Left ventricle myocardium inferior (tissue), 1 donor: ENCODE measurements around the gene DOCK3. TPM values are rescaled to one million over a fixed set of nuclear protein-coding genes. Genes with fewer than 3 reads are reported as not detected.

Source experiments
- DNase-seq: peaks from one replicate; pipeline ENCODE4 v3.0.0-alpha.2; 2020
- H3K27ac ChIP-seq: fragments of 200-600 bp; replicated peaks from 2 replicates; pipeline ENCODE4 v1.8.0; 2021
- H3K27me3 ChIP-seq: fragments of 200-600 bp; 2 replicates; pipeline ENCODE4 v1.8.0; 2021; ENCODE audit warnings: low read depth
- H3K36me3 ChIP-seq: fragments of 200-600 bp; 2 replicates; pipeline ENCODE4 v1.8.0; 2021
- H3K4me1 ChIP-seq: fragments of 200-600 bp; 2 replicates; pipeline ENCODE4 v1.8.0; 2021
- H3K4me3 ChIP-seq: fragments of 200-600 bp; 2 replicates; pipeline ENCODE4 v1.8.0; 2021; ENCODE audit warnings: mild to moderate bottlenecking, moderate library complexity
- H3K9me3 ChIP-seq: fragments of 200-600 bp; replicated peaks from 2 replicates; pipeline ENCODE4 v1.8.0; 2021
- intact Hi-C: fragments of 100-400 bp; cut with micrococcal nuclease; formaldehyde crosslinking; loops from one replicate; pipeline ENCODE4 v1.11.0; 2022
- total RNA-seq: library from RNA; stranded (reverse); fragmentation: NEBNext Ultra II Directional; extraction: Animal tissue kit (Norgen Biotek cat#: 25700); gene quantifications from one replicate; pipeline ENCODE4 v1.2.1, GENCODE V29; 2021
- TF ChIP-seq, protein P1 (sequence below): fragments of 200-600 bp; IDR thresholded peaks from 2 replicates; pipeline ENCODE4 v1.8.0; 2021; ENCODE audit warnings: antibody characterized with exemption, mild to moderate bottlenecking, borderline replicate concordance
- donor health status: DM: no; HTN: yes; CAD: no; lungs with severe emphysema.

The DOCK3 gene
- total RNA-seq, 1 donor from 2014 or later = 3.9 TPM

DNA sequence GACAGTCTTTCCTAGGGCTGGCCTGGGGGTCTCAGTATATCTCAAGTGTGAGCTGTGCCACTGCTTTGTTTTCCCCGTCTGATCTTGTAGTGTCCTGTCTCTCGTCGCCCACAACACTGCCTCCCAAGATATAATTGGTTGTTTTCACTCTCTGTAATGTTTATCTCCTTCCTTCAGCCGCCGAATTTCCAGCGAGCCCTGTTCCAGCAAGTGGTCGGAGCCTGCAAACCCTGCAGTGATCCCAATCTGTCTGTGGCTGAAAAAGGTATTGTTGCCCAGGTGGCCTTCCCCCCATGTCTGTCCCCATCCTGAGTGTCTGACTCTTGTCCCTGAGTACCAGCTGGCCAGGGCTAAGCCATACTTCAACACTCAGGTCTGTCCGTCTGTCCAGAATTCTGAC lies 700.8 kb downstream of the DOCK3 start:
- H3K27ac ChIP-seq = no peak overlapping the region
- H3K4me3 ChIP-seq = no peak overlapping the region
- H3K4me1 ChIP-seq = no peaks in the 10 kb centered on the region
- H3K36me3 ChIP-seq = no peaks in the 10 kb centered on the region
- no peaks in the 10 kb centered on the region for H3K27me3 ChIP-seq
- TF ChIP-seq, protein P1, sequence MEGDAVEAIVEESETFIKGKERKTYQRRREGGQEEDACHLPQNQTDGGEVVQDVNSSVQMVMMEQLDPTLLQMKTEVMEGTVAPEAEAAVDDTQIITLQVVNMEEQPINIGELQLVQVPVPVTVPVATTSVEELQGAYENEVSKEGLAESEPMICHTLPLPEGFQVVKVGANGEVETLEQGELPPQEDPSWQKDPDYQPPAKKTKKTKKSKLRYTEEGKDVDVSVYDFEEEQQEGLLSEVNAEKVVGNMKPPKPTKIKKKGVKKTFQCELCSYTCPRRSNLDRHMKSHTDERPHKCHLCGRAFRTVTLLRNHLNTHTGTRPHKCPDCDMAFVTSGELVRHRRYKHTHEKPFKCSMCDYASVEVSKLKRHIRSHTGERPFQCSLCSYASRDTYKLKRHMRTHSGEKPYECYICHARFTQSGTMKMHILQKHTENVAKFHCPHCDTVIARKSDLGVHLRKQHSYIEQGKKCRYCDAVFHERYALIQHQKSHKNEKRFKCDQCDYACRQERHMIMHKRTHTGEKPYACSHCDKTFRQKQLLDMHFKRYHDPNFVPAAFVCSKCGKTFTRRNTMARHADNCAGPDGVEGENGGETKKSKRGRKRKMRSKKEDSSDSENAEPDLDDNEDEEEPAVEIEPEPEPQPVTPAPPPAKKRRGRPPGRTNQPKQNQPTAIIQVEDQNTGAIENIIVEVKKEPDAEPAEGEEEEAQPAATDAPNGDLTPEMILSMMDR = no peak
- intact Hi-C loops = no loop called here
- no peak for DNase-seq
- H3K9me3 ChIP-seq = no peaks in the 10 kb centered on the region

DNA sequence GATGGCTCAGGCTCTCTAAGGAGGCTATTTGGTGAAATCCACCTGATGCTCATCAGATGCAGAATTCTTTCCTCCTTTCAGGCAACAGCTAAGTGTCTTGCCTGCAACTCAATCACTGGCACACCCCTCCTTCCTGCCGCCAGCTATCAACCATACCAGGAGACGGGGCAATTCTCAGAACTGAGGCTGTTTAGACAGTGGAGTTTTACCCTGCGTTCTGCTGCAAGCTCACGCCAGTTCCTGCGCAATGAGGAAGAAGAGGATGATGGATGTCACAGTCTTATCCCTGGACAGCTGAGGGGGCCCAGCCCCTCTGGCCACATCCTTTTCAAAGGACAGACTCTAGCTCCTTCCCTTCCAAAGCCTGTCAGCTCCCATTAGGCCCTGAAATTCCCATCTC lies 703.3 kb downstream of the DOCK3 start:
- no peaks in the 10 kb centered on the region for H3K4me1 ChIP-seq
- H3K36me3 ChIP-seq = no peaks in the 10 kb centered on the region
- no peaks in the 10 kb centered on the region for H3K27me3 ChIP-seq
- intact Hi-C loops = no loop called here
- DNase-seq = no peak
- no peaks in the 10 kb centered on the region for H3K9me3 ChIP-seq
- TF ChIP-seq, protein P1 = no peak
- no peak overlapping the region for H3K4me3 ChIP-seq
- no peak overlapping the region for H3K27ac ChIP-seq

DNA sequence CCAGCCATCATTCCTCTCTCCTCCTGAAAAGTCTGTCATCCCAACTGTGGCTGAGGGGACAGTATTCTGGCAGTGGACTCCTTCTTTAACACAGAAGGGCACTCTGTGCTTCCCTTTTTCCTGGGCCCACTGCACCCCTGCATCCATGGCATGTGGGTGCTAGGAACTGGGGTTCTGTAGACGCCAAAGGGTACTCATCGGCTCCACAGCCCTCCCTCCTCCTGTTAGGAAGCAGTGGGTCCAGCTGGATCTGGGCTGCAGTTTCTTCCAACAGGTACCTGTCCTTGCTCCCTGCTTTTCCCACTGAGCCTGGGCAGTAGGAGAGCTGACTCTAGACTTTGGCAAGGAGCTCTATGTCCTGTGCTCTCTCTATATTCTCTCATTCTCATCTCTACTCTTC lies 704.0 kb downstream of the DOCK3 start:
- no peak for DNase-seq
- H3K27ac ChIP-seq = no peak overlapping the region
- H3K27me3 ChIP-seq = no peaks in the 10 kb centered on the region
- intact Hi-C loops = no loop called here
- no peaks in the 10 kb centered on the region for H3K9me3 ChIP-seq
- no peak overlapping the region for H3K4me3 ChIP-seq
- peaks cover 5% of the 10 kb centered on the region for H3K4me1 ChIP-seq
- TF ChIP-seq, protein P1 = no peak
- H3K36me3 ChIP-seq = no peaks in the 10 kb centered on the region

DNA sequence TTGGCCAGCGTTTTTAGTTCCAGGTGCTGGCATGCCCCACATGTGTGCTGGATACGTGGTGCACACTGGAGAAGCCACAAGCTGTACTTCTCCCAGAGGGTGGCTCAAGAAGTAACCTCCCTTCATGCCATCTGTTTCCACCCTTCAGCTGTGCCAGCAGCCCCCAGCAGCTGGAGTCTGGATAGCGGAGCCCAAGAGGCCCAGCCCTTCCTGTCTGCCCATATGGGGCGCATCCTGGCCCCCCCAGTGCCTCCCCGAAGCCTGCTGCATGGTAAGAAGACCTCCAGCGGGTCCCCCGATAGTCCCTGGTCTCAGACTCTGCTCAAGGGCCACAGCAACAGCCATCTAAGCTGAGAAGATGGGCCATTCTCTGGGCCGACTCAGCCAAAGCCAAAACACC lies 704.6 kb downstream of the DOCK3 start:
- TF ChIP-seq, protein P1 = no peak
- no peaks in the 10 kb centered on the region for H3K36me3 ChIP-seq
- no peak overlapping the region for H3K4me3 ChIP-seq
- no peaks in the 10 kb centered on the region for H3K9me3 ChIP-seq
- H3K27me3 ChIP-seq = no peaks in the 10 kb centered on the region
- no peak for DNase-seq
- no peak overlapping the region for H3K27ac ChIP-seq
- intact Hi-C loops = no loop called here
- H3K4me1 ChIP-seq = peaks cover 11% of the 10 kb centered on the region

DNA sequence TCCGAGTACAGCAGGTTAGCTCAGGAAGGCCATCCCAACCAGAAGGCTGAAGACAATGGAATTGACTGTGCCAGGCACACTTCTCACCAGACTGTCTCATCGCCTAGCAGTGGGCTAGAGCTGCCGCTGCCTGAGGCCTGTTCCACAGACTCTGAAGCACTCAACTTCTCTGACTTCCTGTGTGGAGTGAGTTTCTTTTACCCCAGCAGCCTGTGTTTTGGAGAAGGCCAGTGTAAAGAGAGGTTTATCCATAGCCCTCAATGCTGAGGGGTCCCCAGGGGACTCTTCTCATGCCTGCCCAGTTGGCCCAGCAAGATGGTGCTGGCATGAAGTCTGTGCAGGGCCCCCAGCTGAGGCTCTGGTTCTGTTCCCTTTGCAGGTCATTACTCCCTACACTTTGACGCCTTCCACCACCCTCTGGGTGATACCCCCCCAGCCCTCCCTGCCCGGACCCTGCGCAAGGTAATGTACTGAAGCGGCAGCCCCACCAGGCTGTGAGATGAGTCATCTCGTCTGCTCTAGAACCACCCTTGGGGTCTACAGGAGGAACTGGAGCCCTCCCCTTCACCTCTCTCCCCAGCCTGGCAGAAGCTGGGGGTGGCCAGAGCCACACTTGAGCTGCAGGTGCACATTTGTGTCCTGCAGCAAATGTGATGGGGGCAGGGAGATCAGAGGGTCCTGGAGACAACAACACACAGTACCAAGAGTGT lies 705.2 kb downstream of the DOCK3 start:
- intact Hi-C loops = no loop called here
- no peaks in the 10 kb centered on the region for H3K36me3 ChIP-seq
- no peak overlapping the region for H3K27ac ChIP-seq
- no peak overlapping the region for H3K4me3 ChIP-seq
- no peaks in the 10 kb centered on the region for H3K27me3 ChIP-seq
- no peaks in the 10 kb centered on the region for H3K9me3 ChIP-seq
- TF ChIP-seq, protein P1 = no peak
- no peak for DNase-seq
- peaks cover 16% of the 10 kb centered on the region for H3K4me1 ChIP-seq
